MM.1S (cell line): Measurements from ENCODE around the gene ARHGAP23.

Experiments used
- EZH2 ChIP-seq: fragments of 300-600 bp; sonication (generic); optimal IDR thresholded peaks from 2 replicates; pipeline ENCODE3; 2017; ENCODE audit warnings: low read depth, mild to moderate bottlenecking, antibody characterized with exemption, low read length, mixed read lengths
- EZH2phosphoT487 ChIP-seq: fragments of 300-600 bp; sonication (generic); IDR thresholded peaks from 2 replicates; pipeline ENCODE4 v1.6.1; 2018; ENCODE audit warnings: antibody characterized with exemption, low read length
- TF ChIP-seq, protein P1 (sequence below): fragments of 300-600 bp; sonication (generic); IDR thresholded peaks from 2 replicates; pipeline ENCODE4 v1.5.1; 2016; ENCODE audit warnings: antibody characterized with exemption, low read length, mixed read lengths

DNA sequence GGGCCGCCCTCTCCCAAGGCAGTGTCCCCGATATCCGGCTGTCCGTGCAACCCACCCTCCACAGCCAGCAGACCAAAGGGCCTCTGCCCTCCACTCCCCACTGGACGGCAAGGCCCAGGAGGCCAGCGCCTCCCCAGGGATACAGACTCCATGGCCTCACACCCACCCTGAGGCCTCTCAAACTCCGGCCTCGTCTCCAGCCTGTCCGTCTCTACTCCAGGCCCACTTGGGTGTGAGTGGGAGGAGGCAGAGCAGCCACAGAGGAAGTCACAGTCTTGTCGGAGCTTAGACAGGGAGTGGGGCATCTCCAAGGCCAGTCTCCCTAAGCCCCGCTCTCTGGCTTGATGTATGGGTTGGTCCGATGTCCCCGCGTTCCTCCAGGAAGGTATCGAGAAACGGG is 104.2 kb downstream of the ARHGAP23 start:
- TF ChIP-seq, protein P1, sequence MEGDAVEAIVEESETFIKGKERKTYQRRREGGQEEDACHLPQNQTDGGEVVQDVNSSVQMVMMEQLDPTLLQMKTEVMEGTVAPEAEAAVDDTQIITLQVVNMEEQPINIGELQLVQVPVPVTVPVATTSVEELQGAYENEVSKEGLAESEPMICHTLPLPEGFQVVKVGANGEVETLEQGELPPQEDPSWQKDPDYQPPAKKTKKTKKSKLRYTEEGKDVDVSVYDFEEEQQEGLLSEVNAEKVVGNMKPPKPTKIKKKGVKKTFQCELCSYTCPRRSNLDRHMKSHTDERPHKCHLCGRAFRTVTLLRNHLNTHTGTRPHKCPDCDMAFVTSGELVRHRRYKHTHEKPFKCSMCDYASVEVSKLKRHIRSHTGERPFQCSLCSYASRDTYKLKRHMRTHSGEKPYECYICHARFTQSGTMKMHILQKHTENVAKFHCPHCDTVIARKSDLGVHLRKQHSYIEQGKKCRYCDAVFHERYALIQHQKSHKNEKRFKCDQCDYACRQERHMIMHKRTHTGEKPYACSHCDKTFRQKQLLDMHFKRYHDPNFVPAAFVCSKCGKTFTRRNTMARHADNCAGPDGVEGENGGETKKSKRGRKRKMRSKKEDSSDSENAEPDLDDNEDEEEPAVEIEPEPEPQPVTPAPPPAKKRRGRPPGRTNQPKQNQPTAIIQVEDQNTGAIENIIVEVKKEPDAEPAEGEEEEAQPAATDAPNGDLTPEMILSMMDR, result no peak
- TF ChIP-seq EZH2phosphoT487 (no peak), EZH2 (no peak)
